ENCODE measurements around the gene PODXL. TPM values are rescaled to one million over a fixed set of nuclear protein-coding genes. Genes with fewer than 3 reads are reported as not detected.

PODXL gene
- total and polyA plus RNA-seq, 2 experiments from 2014 or later = 24.1 to 58.5 TPM

- H3K9me3 ChIP-seq (ENCODE audit: low read depth) = no peaks in the 10 kb centered on the region
- H3K4me1 ChIP-seq (ENCODE audit: low read depth) = peaks cover 51% of the 10 kb centered on the region
- no peaks in the 10 kb centered on the region for H3K36me3 ChIP-seq
- no peak overlapping the region for H3K4me3 ChIP-seq
- no peaks in the 10 kb centered on the region for H3K27me3 ChIP-seq
- no peak for DNase-seq (ENCODE audit: low read depth in 1 of 2, low spot score in 1 of 2)
- no peak for TF ChIP-seq CTCF (IDR thresholded peaks at IDR 0.05; ENCODE audit: low read depth, low read length)
- no peak overlapping the region for H3K27ac ChIP-seq
Measured at GRCh38 chr7:131602304-131602993, 46.0 kb upstream of the PODXL start.

GRCh38 chr7:131600085-131600881 is 43.9 kb upstream of the PODXL start:
- Histone ChIP-seq H3K27me3 (no peaks in the 10 kb centered on the region), H3K9me3 (ENCODE audit: low read depth) (no peaks in the 10 kb centered on the region), H3K4me1 (ENCODE audit: low read depth) (peaks cover 37% of the 10 kb centered on the region), H3K36me3 (no peaks in the 10 kb centered on the region), H3K27ac (no peak overlapping the region), H3K4me3 (no peak overlapping the region)
- no peak for DNase-seq (ENCODE audit: low read depth in 1 of 2, low spot score in 1 of 2)
- TF ChIP-seq CTCF (IDR thresholded peaks at IDR 0.05; ENCODE audit: low read depth, low read length) = no peak

GRCh38 chr7:131596785-131597184 is 40.4 kb upstream of the PODXL start:
- Histone ChIP-seq H3K27me3 (no peaks in the 10 kb centered on the region), H3K27ac (no peak overlapping the region), H3K36me3 (no peaks in the 10 kb centered on the region), H3K4me3 (no peak overlapping the region), H3K4me1 (ENCODE audit: low read depth) (peaks cover 8% of the 10 kb centered on the region), H3K9me3 (ENCODE audit: low read depth) (no peaks in the 10 kb centered on the region)
- DNase-seq (ENCODE audit: low read depth in 1 of 2, low spot score in 1 of 2) = no peak
- no peak for TF ChIP-seq CTCF (IDR thresholded peaks at IDR 0.05; ENCODE audit: low read depth, low read length)

DNA sequence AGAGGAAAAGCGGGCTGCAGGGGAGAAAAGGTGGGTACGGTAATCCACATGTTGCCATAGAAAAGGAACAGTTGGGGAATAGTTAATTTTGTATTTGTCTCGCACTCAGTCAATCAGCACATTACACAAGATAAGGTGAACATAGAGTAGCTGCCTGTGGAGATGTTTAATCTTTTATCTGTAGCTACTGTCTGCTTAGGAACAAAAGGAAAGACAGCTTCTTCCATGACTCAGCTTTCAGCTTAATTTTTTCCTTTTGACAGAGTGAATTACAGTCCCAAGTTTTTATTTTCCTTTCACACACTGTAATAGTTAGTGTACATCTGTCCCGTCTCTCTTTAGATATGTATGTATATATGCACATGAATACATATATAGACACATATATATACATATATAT is 39.3 kb upstream of the PODXL start:
- H3K27me3 ChIP-seq = no peaks in the 10 kb centered on the region
- no peaks in the 10 kb centered on the region for H3K36me3 ChIP-seq
- no peaks in the 10 kb centered on the region for H3K9me3 ChIP-seq (ENCODE audit: low read depth)
- DNase-seq (ENCODE audit: low read depth in 1 of 2, low spot score in 1 of 2) = no peak
- no peak overlapping the region for H3K27ac ChIP-seq
- TF ChIP-seq CTCF (IDR thresholded peaks at IDR 0.05; ENCODE audit: low read depth, low read length) = no peak
- no peak overlapping the region for H3K4me3 ChIP-seq
- H3K4me1 ChIP-seq (ENCODE audit: low read depth) = peaks cover 7% of the 10 kb centered on the region

- no peak overlapping the region for H3K27ac ChIP-seq
- TF ChIP-seq CTCF (IDR thresholded peaks at IDR 0.05; ENCODE audit: low read depth, low read length) = no peak
- DNase-seq (ENCODE audit: low read depth in 1 of 2, low spot score in 1 of 2) = peak in 1 of 2 donors; percentile 51
- H3K4me3 ChIP-seq = no peak overlapping the region
- no peaks in the 10 kb centered on the region for H3K27me3 ChIP-seq
- H3K36me3 ChIP-seq = no peaks in the 10 kb centered on the region
- peaks cover 18% of the 10 kb centered on the region for H3K4me1 ChIP-seq (ENCODE audit: low read depth)
- H3K9me3 ChIP-seq (ENCODE audit: low read depth) = no peaks in the 10 kb centered on the region
Measured at GRCh38 chr7:131591687-131592319, 35.4 kb upstream of the PODXL start.
